Activated T-helper 1 cell treated with anti-CD3 and anti-CD28 coated beads, Interleukin-12 subunit alpha, Interleukin-12 subunit beta, Interleukin-2, Interleukin-4 antibody, amounts not matched to agents 30 ng/mL and 10 ng/mL and 1 ng/mL, durations not matched to agents 14 hours and 24 hours and 36 hours (primary cell): ENCODE measurements around the gene AP1S2. TPM values are rescaled to one million over a fixed set of nuclear protein-coding genes. Genes with fewer than 3 reads are reported as not detected.

ENCODE experiments used
- DNase-seq: peaks from one replicate; pipeline ENCODE4 v3.0.0; 2021; ENCODE audit warnings: low spot score
- H3K27ac Mint-ChIP-seq: one replicate; pipeline ENCODE4 v1.8.0; 2021; ENCODE audit warnings: mild to moderate bottlenecking, mixed read lengths
- H3K27me3 Mint-ChIP-seq: one replicate; pipeline ENCODE4 v1.8.0; 2022; ENCODE audit warnings: mild to moderate bottlenecking, moderate library complexity, mixed read lengths; ENCODE audit not compliant: insufficient read depth
- H3K36me3 Mint-ChIP-seq: one replicate; pipeline ENCODE4 v1.8.0; 2021; ENCODE audit warnings: low read depth, mixed read lengths
- H3K4me1 Mint-ChIP-seq: one replicate; pipeline ENCODE4 v1.8.0; 2021; ENCODE audit warnings: low read depth, mixed read lengths
- H3K4me3 Mint-ChIP-seq: one replicate; pipeline ENCODE4 v1.8.0; 2021; ENCODE audit warnings: mild to moderate bottlenecking, moderate library complexity, mixed read lengths
- H3K9me3 Mint-ChIP-seq: one replicate; pipeline ENCODE4 v1.8.0; 2021; ENCODE audit warnings: mixed read lengths
- intact Hi-C: fragments of 100-400 bp; cut with micrococcal nuclease; formaldehyde crosslinking; loops from one replicate; pipeline ENCODE4 v1.15.1; 2024
- total RNA-seq: library from RNA; stranded (reverse); gene quantifications from 2 replicates; pipeline ENCODE4 v1.2.3, GENCODE V29; 2022

AP1S2 gene
- total RNA-seq, 1 donor from 2014 or later: 20.7 TPM

GRCh38 chrX:15870310-15870709 lies 15.7 kb upstream of the AP1S2 start:
- Mint-ChIP-seq H3K4me3 (no peak overlapping the region), H3K27me3 (peaks cover 1% of the 10 kb centered on the region), H3K4me1 (peaks cover 4% of the 10 kb centered on the region), H3K9me3 (no peaks in the 10 kb centered on the region), H3K27ac (no peak overlapping the region), H3K36me3 (no peaks in the 10 kb centered on the region)
- DNase-seq: no peak
- intact Hi-C loops: no loop called here

DNA sequence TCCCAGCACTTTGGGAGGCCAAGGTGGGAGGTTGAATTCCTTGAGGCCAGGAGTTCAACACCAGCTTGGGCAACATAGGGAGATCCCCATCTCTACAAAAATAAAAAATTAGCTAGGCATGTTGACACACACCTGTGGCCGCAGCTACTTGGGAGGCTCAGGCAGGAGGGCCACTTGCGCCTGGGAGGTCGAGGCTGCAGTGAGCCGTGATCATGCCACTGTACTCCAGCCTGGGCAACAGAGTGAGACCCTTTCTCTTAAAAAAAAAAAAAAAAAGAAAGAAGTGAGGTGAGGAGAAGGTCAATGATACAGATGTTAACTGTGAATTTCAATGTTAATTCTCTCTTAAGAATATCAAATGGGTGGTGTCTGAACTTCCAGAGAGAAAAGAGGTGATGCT lies 15.1 kb upstream of the AP1S2 start:
- Mint-ChIP-seq H3K27me3 (peaks cover 1% of the 10 kb centered on the region), H3K27ac (no peak overlapping the region), H3K4me1 (no peaks in the 10 kb centered on the region), H3K4me3 (no peak overlapping the region), H3K36me3 (no peaks in the 10 kb centered on the region), H3K9me3 (no peaks in the 10 kb centered on the region)
- intact Hi-C loops: no loop called here
- no peak for DNase-seq

GRCh38 chrX:15866147-15866546 lies 11.5 kb upstream of the AP1S2 start:
- Mint-ChIP-seq H3K4me3 (no peak overlapping the region), H3K36me3 (no peaks in the 10 kb centered on the region), H3K27me3 (peaks cover under 1% of the 10 kb centered on the region), H3K9me3 (no peaks in the 10 kb centered on the region), H3K4me1 (no peaks in the 10 kb centered on the region), H3K27ac (no peak overlapping the region)
- intact Hi-C loops: no loop called here
- no peak for DNase-seq

GRCh38 chrX:15864629-15865028 lies 10.0 kb upstream of the AP1S2 start:
- H3K4me1 Mint-ChIP-seq: no peaks in the 10 kb centered on the region

GRCh38 chrX:15864023-15864422 lies 9.4 kb upstream of the AP1S2 start:
- Mint-ChIP-seq H3K9me3 (no peaks in the 10 kb centered on the region), H3K27ac (no peak overlapping the region), H3K36me3 (no peaks in the 10 kb centered on the region), H3K4me1 (no peaks in the 10 kb centered on the region), H3K4me3 (no peak overlapping the region), H3K27me3 (peaks cover 3% of the 10 kb centered on the region)
- intact Hi-C loops: no loop called here
- DNase-seq: no peak

More at GRCh38 chrX:15864629-15865028, 10.0 kb upstream of the AP1S2 start:
- no peaks in the 10 kb centered on the region for H3K9me3 Mint-ChIP-seq
- no peak overlapping the region for H3K27ac Mint-ChIP-seq
- DNase-seq: no peak
- H3K4me3 Mint-ChIP-seq: no peak overlapping the region
- intact Hi-C loops: no loop called here
- H3K36me3 Mint-ChIP-seq: no peaks in the 10 kb centered on the region
- H3K27me3 Mint-ChIP-seq: peaks cover 3% of the 10 kb centered on the region

DNA sequence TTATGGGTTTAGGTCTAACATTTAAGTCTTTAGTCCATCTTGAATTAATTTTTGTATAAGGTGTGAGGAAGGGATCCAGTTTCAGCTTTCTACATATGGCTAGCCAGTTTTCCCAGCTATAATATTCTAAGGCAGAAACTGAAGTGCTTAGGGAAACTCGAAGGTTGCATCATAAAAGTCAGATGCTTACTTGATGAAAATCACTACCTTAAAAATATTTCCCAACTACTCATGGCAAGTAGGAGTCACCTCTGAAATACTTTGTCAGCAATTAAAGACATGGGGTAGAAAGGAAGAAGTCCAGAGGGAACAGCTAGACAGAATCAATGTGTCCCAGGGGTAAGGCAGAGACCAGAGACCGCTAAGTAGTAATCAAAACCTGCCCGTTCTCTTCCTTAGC lies 6.3 kb upstream of the AP1S2 start:
- H3K27ac Mint-ChIP-seq: no peak overlapping the region
- DNase-seq: no peak
- no peaks in the 10 kb centered on the region for H3K9me3 Mint-ChIP-seq
- H3K4me1 Mint-ChIP-seq: no peaks in the 10 kb centered on the region
- intact Hi-C loops: no loop called here
- no peaks in the 10 kb centered on the region for H3K36me3 Mint-ChIP-seq
- H3K27me3 Mint-ChIP-seq: peaks cover 3% of the 10 kb centered on the region
- no peak overlapping the region for H3K4me3 Mint-ChIP-seq

DNA sequence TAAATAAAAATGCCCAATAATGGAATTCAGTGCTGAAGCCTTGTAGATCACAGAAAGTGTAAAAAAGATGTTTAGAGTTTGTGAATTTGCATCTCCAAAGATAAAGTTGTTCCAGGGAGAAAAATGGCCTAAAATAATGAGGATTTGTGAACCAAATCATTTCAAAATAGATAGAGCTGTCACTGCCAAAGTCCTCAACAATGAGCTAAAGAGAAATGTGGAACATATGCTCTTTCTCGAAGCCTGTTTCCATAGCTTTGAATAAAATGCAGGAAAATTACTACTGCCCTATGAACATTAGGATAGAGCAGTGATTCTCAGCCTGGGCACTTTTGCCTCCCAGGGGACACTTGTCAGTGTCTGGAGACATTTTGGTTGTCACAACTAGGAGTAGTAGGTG lies 3.4 kb upstream of the AP1S2 start:
- H3K27ac Mint-ChIP-seq: no peak overlapping the region
- peaks cover 3% of the 10 kb centered on the region for H3K27me3 Mint-ChIP-seq
- no peaks in the 10 kb centered on the region for H3K36me3 Mint-ChIP-seq
- H3K4me1 Mint-ChIP-seq: peaks cover 6% of the 10 kb centered on the region
- H3K9me3 Mint-ChIP-seq: no peaks in the 10 kb centered on the region
- intact Hi-C loops: loop anchor here (5.0 kb wide), 3 partner anchors 106 to 1831 kb away; partner anchors contain the start of gene GEMIN8
- DNase-seq: no peak
- H3K4me3 Mint-ChIP-seq: no peak overlapping the region

DNA sequence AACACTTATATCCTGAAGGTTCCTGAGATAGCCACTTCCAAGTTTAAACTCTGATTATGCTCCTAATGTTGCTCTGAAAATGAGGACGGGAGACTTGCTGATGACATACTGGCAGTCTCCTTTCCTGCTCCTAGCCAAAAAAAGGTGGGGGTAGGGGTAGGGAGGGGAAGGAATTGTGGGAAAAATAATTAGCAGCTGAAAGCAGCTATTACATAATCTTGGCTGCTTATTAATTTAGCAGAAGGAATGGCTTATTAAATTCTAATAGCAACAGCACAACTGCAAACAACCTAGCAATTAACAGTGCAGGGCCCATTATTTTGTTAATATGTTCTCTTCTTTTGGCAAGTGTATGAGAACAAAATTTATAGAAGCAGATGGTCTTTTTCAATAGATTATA lies 2.0 kb upstream of the AP1S2 start:
- intact Hi-C loops: loop anchor here (5.0 kb wide), 3 partner anchors 104 to 1829 kb away; partner anchors contain the start of gene GEMIN8
- DNase-seq: no peak
- Mint-ChIP-seq H3K27ac (no peak overlapping the region), H3K27me3 (peaks cover 3% of the 10 kb centered on the region), H3K36me3 (peaks cover 7% of the 10 kb centered on the region), H3K9me3 (no peaks in the 10 kb centered on the region), H3K4me3 (no peak overlapping the region), H3K4me1 (peaks cover 10% of the 10 kb centered on the region)

- Mint-ChIP-seq H3K36me3 (peaks cover 7% of the 10 kb centered on the region), H3K4me3 (no peak overlapping the region), H3K4me1 (peaks cover 10% of the 10 kb centered on the region), H3K27me3 (peaks cover 3% of the 10 kb centered on the region), H3K9me3 (no peaks in the 10 kb centered on the region), H3K27ac (no peak overlapping the region)
- intact Hi-C loops: loop anchor here (5.0 kb wide), 3 partner anchors 104 to 1829 kb away; partner anchors contain the start of gene GEMIN8
- DNase-seq: no peak
Measured at GRCh38 chrX:15856222-15856587, 1.6 kb upstream of the AP1S2 start.

DNA sequence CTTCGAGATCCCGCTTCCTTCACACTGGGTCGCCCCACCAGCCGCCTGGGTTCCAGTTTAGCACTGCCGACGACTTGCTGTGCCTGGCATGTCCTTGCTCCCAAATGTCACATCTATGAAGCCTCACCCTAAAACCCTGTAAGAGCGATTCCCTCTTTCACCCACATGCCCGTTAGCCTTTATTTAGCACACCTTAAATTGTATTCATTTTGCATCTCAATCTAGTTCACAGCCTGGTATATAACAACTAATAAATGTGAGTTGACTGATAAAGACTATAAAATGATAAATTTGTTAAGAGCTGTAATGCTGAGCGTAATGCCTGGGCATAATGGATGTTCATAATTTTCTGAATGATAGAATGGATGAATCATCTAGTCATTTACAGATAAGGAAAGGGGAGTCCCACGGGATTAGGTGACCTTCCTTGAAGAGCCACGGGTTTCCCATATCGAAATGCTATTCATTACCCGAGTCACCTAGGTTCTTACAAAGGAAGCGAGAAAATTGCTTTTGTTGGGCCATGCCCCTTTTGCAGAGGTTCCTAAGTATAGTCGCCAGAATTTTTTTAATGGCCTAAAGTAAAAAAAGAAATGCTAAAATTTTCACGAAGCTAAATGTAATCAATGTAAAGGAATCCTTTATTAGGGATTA lies 1.1 kb upstream of the AP1S2 start:
- DNase-seq: no peak
- Mint-ChIP-seq H3K27me3 (no peaks in the 10 kb centered on the region), H3K4me3 (peak overlapping the region; percentile 88), H3K9me3 (no peaks in the 10 kb centered on the region), H3K4me1 (peaks cover 10% of the 10 kb centered on the region), H3K27ac (peak overlapping the region; percentile 90), H3K36me3 (peaks cover 11% of the 10 kb centered on the region)
- intact Hi-C loops: loop anchor here (1.0 to 5.0 kb wide), 7 partner anchors 65 to 1828 kb away; partner anchors contain the start of genes GEMIN8, PIGA, RBBP7 and SYAP1

DNA sequence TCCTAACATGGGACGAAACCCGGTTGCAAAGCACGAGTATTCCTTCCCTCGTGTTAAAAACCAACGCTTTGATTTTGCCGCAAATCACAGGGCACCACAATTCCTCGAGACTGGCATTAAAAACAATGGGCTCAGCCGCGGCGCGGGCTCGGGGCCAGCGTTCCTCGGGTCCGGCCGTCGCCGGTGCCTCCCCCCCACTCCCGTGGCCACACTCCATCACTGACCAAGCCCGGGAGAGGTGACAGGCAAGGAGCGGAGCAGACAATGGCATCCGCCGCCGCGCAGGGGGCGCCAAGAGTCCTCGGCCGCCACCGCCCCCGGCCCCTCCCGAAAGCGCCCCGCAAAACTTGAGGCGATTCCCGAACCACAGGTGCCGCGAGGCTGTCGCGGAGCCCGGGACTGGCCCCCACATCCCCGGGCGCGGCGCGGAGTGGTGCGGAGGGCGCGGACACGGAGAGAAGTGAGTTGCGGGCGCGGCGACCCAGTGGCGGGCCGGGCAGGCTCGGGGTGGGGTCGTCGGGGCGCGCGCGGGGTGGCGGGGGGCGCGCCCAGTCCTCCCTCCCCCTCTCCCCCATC lies 445 bp downstream of the AP1S2 start:
- H3K27me3 Mint-ChIP-seq: no peaks in the 10 kb centered on the region
- intact Hi-C loops: loop anchor here (1.0 to 2.0 kb wide), 5 partner anchors 38 to 1017 kb away; partner anchors contain the start of genes CA5B, PIGA and RBBP7
- H3K27ac Mint-ChIP-seq: no peak overlapping the region
- DNase-seq: peak; percentile 13
- peaks cover 19% of the 10 kb centered on the region for H3K36me3 Mint-ChIP-seq
- H3K4me1 Mint-ChIP-seq: peaks cover 10% of the 10 kb centered on the region
- H3K4me3 Mint-ChIP-seq: peak overlapping the region; percentile 79
- no peaks in the 10 kb centered on the region for H3K9me3 Mint-ChIP-seq

GRCh38 chrX:15853586-15854079 lies 980 bp downstream of the AP1S2 start:
- Mint-ChIP-seq H3K27ac (peak overlapping the region; percentile 70), H3K36me3 (peaks cover 19% of the 10 kb centered on the region), H3K4me3 (peak overlapping the region; percentile 79), H3K27me3 (no peaks in the 10 kb centered on the region), H3K9me3 (no peaks in the 10 kb centered on the region), H3K4me1 (peaks cover 10% of the 10 kb centered on the region)
- intact Hi-C loops: loop anchor here (1.0 to 2.0 kb wide), 5 partner anchors 37 to 1017 kb away; partner anchors contain the start of genes CA5B, PIGA and RBBP7
- DNase-seq: no peak

- no peaks in the 10 kb centered on the region for H3K9me3 Mint-ChIP-seq
- no peak for DNase-seq
- no peak overlapping the region for H3K27ac Mint-ChIP-seq
- no peaks in the 10 kb centered on the region for H3K27me3 Mint-ChIP-seq
- no peak overlapping the region for H3K4me3 Mint-ChIP-seq
- peaks cover 4% of the 10 kb centered on the region for H3K4me1 Mint-ChIP-seq
- intact Hi-C loops: no loop called here
- H3K36me3 Mint-ChIP-seq: peaks cover 28% of the 10 kb centered on the region
Measured at GRCh38 chrX:15849555-15849954, 5.1 kb downstream of the AP1S2 start.
